WI38 (cell line): ENCODE measurements around the gene UFD1.

Source experiments
- H3K4me3 ChIP-seq: 2 replicates; pipeline ENCODE4 v1.5.1; 2011; ENCODE audit warnings: low read depth, mild to moderate bottlenecking, control low read depth, low read length
- CTCF ChIP-seq: IDR thresholded peaks from 2 replicates; pipeline ENCODE4 v1.5.1; 2012; ENCODE audit warnings: low read depth, mild to moderate bottlenecking, control low read depth, low read length

UFD1 gene

GRCh38 chr22:19461506-19461905 is 17.5 kb downstream of the UFD1 start:
- no peak for TF ChIP-seq CTCF
- H3K4me3 ChIP-seq: no peak overlapping the region

DNA sequence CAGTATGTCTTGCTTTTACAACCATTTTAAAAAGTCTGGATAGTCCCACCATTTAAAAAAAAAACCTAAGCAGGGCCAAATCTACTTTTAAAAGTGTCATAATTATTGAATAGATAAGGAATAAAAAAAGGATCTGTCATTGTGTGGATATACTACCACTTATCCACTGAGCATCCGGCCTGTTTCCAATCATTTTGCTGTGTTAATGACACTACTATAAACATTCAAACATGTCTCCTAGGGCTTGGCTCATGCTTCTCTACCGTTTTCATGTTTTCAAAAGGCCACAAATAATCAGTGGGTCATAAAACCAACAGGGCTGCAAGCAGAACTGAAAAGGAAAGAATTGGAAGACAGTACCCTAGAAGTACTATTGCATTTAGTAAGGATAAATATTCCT is 19.0 kb downstream of the UFD1 start:
- H3K4me3 ChIP-seq: no peak overlapping the region
- TF ChIP-seq CTCF: no peak

GRCh38 chr22:19457828-19458428 is 21.1 kb downstream of the UFD1 start:
- no peak for TF ChIP-seq CTCF
- no peak overlapping the region for H3K4me3 ChIP-seq

GRCh38 chr22:19456541-19456940 is 22.5 kb downstream of the UFD1 start:
- no peak overlapping the region for H3K4me3 ChIP-seq
- no peak for TF ChIP-seq CTCF

- TF ChIP-seq CTCF: no peak
Measured at GRCh38 chr22:19455585-19456370, 23.2 kb downstream of the UFD1 start.

GRCh38 chr22:19455033-19455432 is 24.0 kb downstream of the UFD1 start:
- TF ChIP-seq CTCF: no peak
- no peak overlapping the region for H3K4me3 ChIP-seq

More at GRCh38 chr22:19455585-19456370, 23.2 kb downstream of the UFD1 start:
- no peak overlapping the region for H3K4me3 ChIP-seq

DNA sequence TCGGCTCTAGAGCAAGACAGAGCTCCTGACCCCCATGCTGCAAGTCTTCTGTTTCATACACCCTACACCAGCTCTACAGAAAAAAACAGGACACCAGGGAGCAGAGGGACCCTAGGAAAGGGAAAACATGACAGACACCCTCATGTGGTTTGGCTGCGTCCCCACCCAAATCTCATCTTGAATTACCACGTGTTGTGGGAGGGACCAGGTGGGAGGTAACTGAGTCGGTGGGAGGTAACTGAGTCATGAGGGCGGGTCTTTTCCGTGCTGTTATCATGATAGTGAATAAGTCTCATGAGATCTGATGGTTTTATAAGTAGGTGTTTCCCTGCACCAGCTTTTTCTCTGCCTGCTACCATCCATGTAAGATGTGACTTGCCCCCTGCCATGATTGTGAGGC is 24.8 kb downstream of the UFD1 start:
- no peak for TF ChIP-seq CTCF
- H3K4me3 ChIP-seq: no peak overlapping the region
